HepG2 (cell line): Measurements from ENCODE around the gene ZNF860. TPM values are rescaled to one million over a fixed set of nuclear protein-coding genes. Genes with fewer than 3 reads are reported as not detected.
A peak's percentile ranks its signal among the peaks of the same experiment; 100 is the strongest.

Experiments
- ARID3A ChIP-seq: IDR thresholded peaks from 2 replicates; pipeline ENCODE4 v1.6.1; 2012; ENCODE audit warnings: low read depth, low read length, improper control_type of control experiment
- BRCA1 ChIP-seq: sonication (generic); formaldehyde crosslinking; IDR thresholded peaks from 2 replicates; pipeline ENCODE4 v1.4.0; 2020; ENCODE audit warnings: missing genetic modification reagents
- CAMTA2 ChIP-seq: sonication (generic); formaldehyde crosslinking; IDR thresholded peaks from 2 replicates; pipeline ENCODE4 v1.4.0; 2020; ENCODE audit warnings: mild to moderate bottlenecking, missing genetic modification reagents, borderline replicate concordance
- CHCHD3 ChIP-seq: sonication (generic); formaldehyde crosslinking; IDR thresholded peaks from 2 replicates; pipeline ENCODE4 v1.8.0; 2022; ENCODE audit warnings: mild to moderate bottlenecking, missing genetic modification reagents, moderate library complexity
- ETV5 ChIP-seq: IDR thresholded peaks from 2 replicates; pipeline ENCODE4 v1.6.1; 2018; ENCODE audit warnings: missing biosample characterization, missing genetic modification reagents, inconsistent platforms, borderline replicate concordance
- GABPB1 ChIP-seq: IDR thresholded peaks from 2 replicates; pipeline ENCODE4 v1.6.1; 2016; ENCODE audit warnings: mild to moderate bottlenecking, missing genetic modification reagents, moderate library complexity, missing compliant biosample characterization
- GATA4 ChIP-seq: sonication (generic); IDR thresholded peaks from 2 replicates; pipeline ENCODE4 v1.6.1; 2016; ENCODE audit warnings: antibody characterized with exemption, low read depth, borderline replicate concordance
- HHEX ChIP-seq: IDR thresholded peaks from 2 replicates; pipeline ENCODE4 v1.6.1; 2016; ENCODE audit warnings: control low read depth
- HNRNPK ChIP-seq: fragments of 200-400 bp; formaldehyde crosslinking; IDR thresholded peaks from 2 replicates; pipeline ENCODE4 v1.6.1; 2018; ENCODE audit warnings: low read length, low read depth, moderate library complexity, mild to moderate bottlenecking; ENCODE audit not compliant: poor library complexity, severe bottlenecking
- HOXA5 ChIP-seq: sonication (generic); formaldehyde crosslinking; IDR thresholded peaks from 2 replicates; pipeline ENCODE4 v1.4.0; 2020; ENCODE audit warnings: missing genetic modification reagents
- IKZF1 ChIP-seq: fragments of 450-650 bp; IDR thresholded peaks from 2 replicates; pipeline ENCODE4 v1.7.1; 2016
- NR2C2 ChIP-seq: sonication (generic); formaldehyde crosslinking; IDR thresholded peaks from 2 replicates; pipeline ENCODE4 v1.4.0; 2020; ENCODE audit warnings: missing genetic modification reagents, mild to moderate bottlenecking, moderate library complexity, borderline replicate concordance
- SIX4 ChIP-seq: sonication (generic); formaldehyde crosslinking; IDR thresholded peaks from 2 replicates; pipeline ENCODE4 v1.4.0; 2020; ENCODE audit warnings: missing genetic modification reagents
- SNAPC5 ChIP-seq: sonication (generic); formaldehyde crosslinking; IDR thresholded peaks from 2 replicates; pipeline ENCODE4 v1.8.1; 2023; ENCODE audit warnings: mild to moderate bottlenecking, missing genetic modification reagents, borderline replicate concordance
- TMF1 ChIP-seq: sonication (generic); formaldehyde crosslinking; IDR thresholded peaks from 2 replicates; pipeline ENCODE4 v1.8.1; 2022; ENCODE audit warnings: low read depth, missing genetic modification reagents
- ZBTB20 ChIP-seq: sonication (generic); formaldehyde crosslinking; IDR thresholded peaks from 2 replicates; pipeline ENCODE4 v1.8.1; 2023; ENCODE audit warnings: missing genetic modification reagents, low read depth, mild to moderate bottlenecking, borderline replicate concordance
- ZFP41 ChIP-seq: sonication (generic); formaldehyde crosslinking; IDR thresholded peaks from 2 replicates; pipeline ENCODE4 v1.4.0; 2020; ENCODE audit warnings: mild to moderate bottlenecking, missing genetic modification reagents, borderline replicate concordance
- ZKSCAN5 ChIP-seq: sonication (generic); formaldehyde crosslinking; IDR thresholded peaks from 2 replicates; pipeline ENCODE4 v1.5.1; 2020; ENCODE audit warnings: mild to moderate bottlenecking, missing genetic modification reagents
- ZNF136 ChIP-seq: sonication (generic); formaldehyde crosslinking; IDR thresholded peaks from 2 replicates; pipeline ENCODE4 v1.8.1; 2022; ENCODE audit warnings: low read depth, mild to moderate bottlenecking, moderate library complexity, missing genetic modification reagents
- ZNF232 ChIP-seq: sonication (generic); formaldehyde crosslinking; IDR thresholded peaks from 2 replicates; pipeline ENCODE4 v1.4.0; 2020; ENCODE audit warnings: missing genetic modification reagents, borderline replicate concordance
- ZNF34 ChIP-seq: sonication (generic); formaldehyde crosslinking; IDR thresholded peaks from 2 replicates; pipeline ENCODE4 v1.4.0; 2020; ENCODE audit warnings: mild to moderate bottlenecking, missing genetic modification reagents, borderline replicate concordance
- ZNF556 ChIP-seq: sonication (generic); formaldehyde crosslinking; IDR thresholded peaks from 2 replicates; pipeline ENCODE4 v1.4.0; 2020; ENCODE audit warnings: mild to moderate bottlenecking, missing genetic modification reagents, borderline replicate concordance
- ZNF574 ChIP-seq: sonication (generic); formaldehyde crosslinking; IDR thresholded peaks from 2 replicates; pipeline ENCODE4 v1.4.0; 2020; ENCODE audit warnings: missing genetic modification reagents
- ZNF607 ChIP-seq: sonication (generic); formaldehyde crosslinking; IDR thresholded peaks from 2 replicates; pipeline ENCODE4 v1.5.1; 2020; ENCODE audit warnings: missing genetic modification reagents, mild to moderate bottlenecking, borderline replicate concordance
- ZNF780A ChIP-seq: sonication (generic); formaldehyde crosslinking; IDR thresholded peaks from 2 replicates; pipeline ENCODE4 v1.8.0; 2022; ENCODE audit warnings: mild to moderate bottlenecking, missing genetic modification reagents, moderate library complexity
- ZSCAN29 ChIP-seq: sonication (generic); formaldehyde crosslinking; conservative IDR thresholded peaks from 2 replicates; pipeline ENCODE4 v1.4.0; 2020; ENCODE audit warnings: mild to moderate bottlenecking, missing genetic modification reagents
- ZSCAN31 ChIP-seq: sonication (generic); formaldehyde crosslinking; IDR thresholded peaks from 2 replicates; pipeline ENCODE4 v1.5.0; 2020; ENCODE audit warnings: low read depth, mild to moderate bottlenecking, missing genetic modification reagents
- polyA plus RNA-seq, 8 experiments: library from polyadenylated mRNA; depleted of rRNA in 3 of 8; stranded (reverse) in 7 of 8; unstranded in 1 of 8; fragments of >200 nt; fragmentation: Illumina TruSeq in 4 of 8; extraction: Trizol in 4 of 8; gene quantifications; 2 replicates each; pipeline versions ENCODE4 v1.2.1 to v1.2.3, GENCODE V29; 2011 to 2016; ENCODE audit warnings: low read depth in 4 of 8, missing spikeins in 1 of 8, mixed read lengths in 1 of 8; ENCODE audit not compliant: insufficient read depth in 1 of 8
- total RNA-seq, 5 experiments: library from RNA; depleted of rRNA; stranded (reverse); fragments of >200 nt; fragmentation: Illumina TruSeq; extraction: Trizol; gene quantifications; 2 replicates each; pipeline ENCODE4 v1.2.3, GENCODE V29; 2016; ENCODE audit warnings: low read depth in 1 of 5

ZNF860 gene
- total and polyA plus RNA-seq, 2 of the 13 experiments (the other 11 are each of a cell fraction or from before 2014, with no cell fraction given), result 0.55 to 0.73 TPM

GRCh38 chr3:31981206-31982181 is at the start of gene ZNF860, which contains the start of gene OSBPL10 (continued):
- TF ChIP-seq ZNF34 (CRISPR knock-in tag) (no peak), NR2C2 (CRISPR knock-in tag) (peak; percentile 37; the same call in 1 of the 2 replicates), ZKSCAN5 (no peak), CAMTA2 (no peak), ZNF556 (CRISPR knock-in tag) (no peak), CHCHD3 (CRISPR knock-in tag) (no peak), ZFP41 (CRISPR knock-in tag) (no peak), HOXA5 (CRISPR knock-in tag) (no peak), ZSCAN31 (CRISPR knock-in tag) (no peak), SNAPC5 (CRISPR knock-in tag) (no peak), GATA4 (no peak), ARID3A (no peak), SIX4 (CRISPR knock-in tag) (no peak), BRCA1 (CRISPR knock-in tag) (no peak), ZNF574 (CRISPR knock-in tag) (peak; percentile 50; the same call in 1 of the 2 replicates), ZSCAN29 (CRISPR knock-in tag) (no peak), IKZF1 (no peak), TMF1 (CRISPR knock-in tag) (no peak), ETV5 (CRISPR knock-in tag) (peak; percentile 76), ZBTB20 (CRISPR knock-in tag) (no peak), ZNF136 (no peak), ZNF780A (CRISPR knock-in tag) (no peak), ZNF607 (no peak), ZNF232 (CRISPR knock-in tag) (no peak), HNRNPK (no peak), HHEX (CRISPR knock-in tag) (no peak), GABPB1 (CRISPR knock-in tag) (peak; percentile 83)
